Stimulated activated naive B cell treated with anti-CD40 and anti-IgM and Interleukin-4, amounts not matched to agents 10 μg/mL and 1 μg/mL and 100 μg/mL, for 72 hours (primary cell): ENCODE data around the gene GINS1.

Experiments used
- ATAC-seq, 2 donors: fragments of 150-1000 bp; cut with Tn5 transposase; replicated peaks; 2 replicates each; pipeline ENCODE4 v1.10.0; 2021; ENCODE audit warnings: moderate library complexity in 1 of 2
- DNase-seq: peaks from one replicate; pipeline ENCODE4 v3.0.0; 2021
- H3K27ac Mint-ChIP-seq: one replicate; pipeline ENCODE4 v1.8.0; 2022; ENCODE audit warnings: mild to moderate bottlenecking, mixed read lengths
- H3K27me3 Mint-ChIP-seq, 2 donors: one replicate each; pipeline ENCODE4 v1.8.0; 2022; ENCODE audit warnings: mixed read lengths in 2 of 2
- H3K36me3 Mint-ChIP-seq, 2 donors: one replicate each; pipeline ENCODE4 v1.8.0; 2022; ENCODE audit warnings: mixed read lengths in 2 of 2, mild to moderate bottlenecking in 1 of 2
- H3K4me1 Mint-ChIP-seq, 2 donors: one replicate each; pipeline ENCODE4 v1.8.0; 2022; ENCODE audit warnings: mixed read lengths in 2 of 2, mild to moderate bottlenecking in 1 of 2
- H3K4me3 Mint-ChIP-seq, 2 donors: one replicate each; pipeline ENCODE4 v1.8.0; 2022; ENCODE audit warnings: mild to moderate bottlenecking in 2 of 2, mixed read lengths in 2 of 2, moderate library complexity in 1 of 2
- H3K9me3 Mint-ChIP-seq, 2 donors: one replicate each; pipeline ENCODE4 v1.8.0; 2022; ENCODE audit warnings: mixed read lengths in 2 of 2, mild to moderate bottlenecking in 1 of 2

The GINS1 gene

DNA sequence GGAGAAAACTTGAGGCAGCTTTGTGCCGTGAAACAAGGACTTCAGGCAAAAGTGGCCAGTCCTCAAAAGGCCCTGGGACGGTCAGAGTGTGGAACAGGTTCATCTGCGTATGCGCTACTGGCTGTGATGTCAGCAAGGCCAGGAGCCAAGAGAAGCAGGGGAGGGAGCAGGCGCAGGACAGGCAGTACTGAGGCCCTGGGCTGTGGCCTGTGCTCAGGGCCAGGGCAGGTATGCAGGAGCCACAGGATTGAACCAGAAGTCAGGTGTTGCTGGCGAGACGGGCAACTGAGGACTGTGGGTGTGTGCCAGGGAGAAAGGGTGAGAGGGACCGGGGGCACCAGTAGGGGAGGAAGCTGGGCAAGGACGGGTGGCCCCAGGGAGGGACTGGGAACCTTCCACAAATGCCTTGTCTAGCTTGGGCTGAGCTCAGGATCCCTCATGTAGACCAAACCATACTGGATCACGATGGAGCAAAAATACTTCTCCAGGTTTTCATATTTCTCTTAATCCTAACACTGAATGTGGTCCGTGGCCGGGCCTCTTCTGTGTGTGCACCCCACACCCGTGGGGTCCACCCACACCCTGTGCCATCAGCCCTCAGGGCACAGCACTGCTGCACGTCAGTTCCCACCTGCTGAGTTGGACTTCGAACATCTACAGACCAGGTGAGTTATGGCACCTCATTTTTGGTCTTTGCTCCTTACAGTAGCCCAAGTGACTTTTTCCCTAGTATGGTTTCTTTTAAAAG, 46.9 kb downstream of the GINS1 start:
- Mint-ChIP-seq H3K27me3 (no peaks in the 10 kb centered on the region), H3K4me1 (no peaks in the 10 kb centered on the region), H3K9me3 (no peaks in the 10 kb centered on the region), H3K27ac (no peak overlapping the region), H3K4me3 (no peak overlapping the region), H3K36me3 (peaks cover 0 to 3% of the 10 kb centered on the region in 2 donors)
- no peak for ATAC-seq
- DNase-seq: no peak

GRCh38 chr20:25457886-25458680, 50.6 kb downstream of the GINS1 start:
- no peaks in the 10 kb centered on the region for H3K36me3 Mint-ChIP-seq
- ATAC-seq (no peak), DNase-seq (no peak)
- H3K4me3 Mint-ChIP-seq: no peak overlapping the region
- H3K4me1 Mint-ChIP-seq: peaks cover 3 to 6% of the 10 kb centered on the region in 2 donors
- no peaks in the 10 kb centered on the region for H3K9me3 Mint-ChIP-seq
- H3K27ac Mint-ChIP-seq: no peak overlapping the region
- peaks cover 0 to 7% of the 10 kb centered on the region in 2 donors for H3K27me3 Mint-ChIP-seq

DNA sequence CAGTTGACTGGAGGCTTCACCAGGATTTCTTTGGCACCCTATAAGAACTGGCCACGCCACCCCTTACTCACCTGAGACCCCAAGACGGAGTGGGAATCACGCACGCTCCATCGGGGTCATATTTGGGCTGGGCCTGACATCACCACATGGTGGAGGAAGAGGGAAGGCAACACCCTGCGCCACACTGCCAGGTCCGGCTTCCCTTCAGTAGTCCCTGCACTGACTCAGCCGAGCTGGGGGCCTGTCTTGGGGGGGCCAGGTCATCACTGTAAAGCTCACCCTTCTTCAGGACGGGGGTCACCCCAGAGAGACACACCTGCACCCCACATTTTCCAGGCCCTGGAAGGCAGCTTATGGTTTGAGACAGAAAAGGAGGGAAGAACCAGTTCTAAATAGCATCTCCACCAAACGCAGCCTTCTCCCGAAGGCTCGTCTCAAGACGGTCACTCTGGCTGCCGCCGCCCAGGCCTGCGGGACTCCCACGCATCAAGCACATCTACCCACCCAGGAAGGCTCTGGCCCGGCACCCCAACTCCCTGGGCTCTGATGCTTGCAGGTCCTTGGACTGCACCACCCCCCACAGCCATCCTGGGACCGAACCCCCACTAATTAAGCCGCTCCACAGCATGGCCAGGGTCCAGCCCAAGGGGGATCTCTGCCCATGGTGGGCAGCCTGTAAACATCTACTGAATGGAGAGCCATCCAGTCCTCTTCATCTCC, 51.8 kb downstream of the GINS1 start:
- Mint-ChIP-seq H3K4me1 (peaks cover 3 to 6% of the 10 kb centered on the region in 2 donors), H3K4me3 (no peak overlapping the region), H3K27ac (no peak overlapping the region), H3K27me3 (peaks cover 0 to 7% of the 10 kb centered on the region in 2 donors), H3K36me3 (no peaks in the 10 kb centered on the region), H3K9me3 (no peaks in the 10 kb centered on the region)
- no peak for ATAC-seq
- no peak for DNase-seq

DNA sequence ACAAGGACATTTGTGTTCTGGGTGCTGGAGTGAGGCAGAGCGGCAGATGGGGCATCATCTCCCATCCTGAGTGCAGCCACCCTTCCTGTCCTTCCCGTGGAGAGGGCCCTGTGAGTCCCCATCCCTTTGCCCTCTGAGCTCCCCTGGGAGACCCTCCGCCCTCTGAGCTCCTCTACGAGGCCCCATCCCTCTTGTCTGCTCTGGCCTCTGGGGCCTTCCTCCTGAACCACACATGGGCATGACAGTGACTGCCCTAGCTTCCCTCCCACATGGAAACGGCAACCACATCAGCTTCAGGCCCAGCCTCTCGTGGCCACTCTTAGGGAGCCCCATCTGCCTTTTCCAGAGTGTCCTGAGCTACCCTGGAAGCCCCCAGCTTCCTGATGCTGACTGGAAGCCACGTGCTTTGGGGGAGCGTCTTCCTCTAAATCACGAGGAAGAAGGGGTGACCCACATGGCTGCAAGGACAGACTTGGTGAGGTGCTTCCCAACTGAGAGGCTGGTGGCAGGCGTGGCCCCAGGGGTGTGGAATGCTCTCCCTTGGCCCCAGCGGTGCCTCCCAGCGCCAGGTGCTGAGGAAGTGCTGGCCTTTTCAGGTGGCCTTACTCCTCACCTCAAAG, 52.6 kb downstream of the GINS1 start:
- ATAC-seq (no peak), DNase-seq (no peak)
- Mint-ChIP-seq H3K4me3 (no peak overlapping the region), H3K36me3 (no peaks in the 10 kb centered on the region), H3K27ac (peak overlapping the region; percentile 6), H3K27me3 (peaks cover 0 to 7% of the 10 kb centered on the region in 2 donors), H3K9me3 (no peaks in the 10 kb centered on the region), H3K4me1 (peaks cover 3 to 6% of the 10 kb centered on the region in 2 donors)

DNA sequence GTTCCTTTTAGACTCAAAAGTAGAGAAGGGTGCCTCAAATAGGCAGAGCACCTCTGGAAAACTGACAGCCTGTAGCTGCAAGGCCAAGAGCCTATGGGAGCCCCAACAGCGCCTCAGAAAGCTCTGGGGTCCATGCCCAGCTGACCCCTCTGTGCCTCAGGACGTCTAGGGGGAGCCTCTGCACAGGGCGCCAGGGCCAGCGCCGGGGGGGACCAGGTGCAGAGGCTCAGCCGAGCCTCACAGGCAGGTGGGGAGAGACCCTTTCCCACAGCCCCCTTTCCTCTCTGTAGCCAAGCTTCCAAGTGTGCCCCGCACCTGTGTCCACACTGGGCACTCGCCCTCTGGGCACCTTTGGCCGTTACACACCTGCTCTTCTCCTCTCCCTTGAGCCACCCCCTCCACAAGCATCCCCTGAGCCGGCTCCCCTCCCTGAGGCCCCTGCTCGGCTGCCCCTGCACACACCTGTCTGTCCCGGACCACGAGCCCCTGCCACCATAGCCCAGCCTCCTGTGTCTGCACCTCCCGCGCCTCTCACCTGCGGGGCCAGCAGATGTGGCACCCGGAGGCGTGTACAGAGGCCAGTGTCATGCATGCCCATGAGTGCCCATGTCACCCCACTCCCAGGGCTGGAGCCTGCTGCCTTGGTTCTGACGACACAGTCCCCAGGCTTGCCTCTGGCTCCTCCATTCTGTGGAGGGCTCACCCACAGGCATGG, 53.2 kb downstream of the GINS1 start:
- DNase-seq (no peak), ATAC-seq (no peak)
- Mint-ChIP-seq H3K27ac (no peak overlapping the region), H3K4me1 (peaks cover 3 to 6% of the 10 kb centered on the region in 2 donors), H3K27me3 (peaks cover 0 to 7% of the 10 kb centered on the region in 2 donors), H3K9me3 (no peaks in the 10 kb centered on the region), H3K36me3 (no peaks in the 10 kb centered on the region), H3K4me3 (no peak overlapping the region)

- Mint-ChIP-seq H3K4me3 (no peak overlapping the region), H3K27ac (no peak overlapping the region), H3K9me3 (no peaks in the 10 kb centered on the region), H3K4me1 (peaks cover 3 to 6% of the 10 kb centered on the region in 2 donors), H3K27me3 (peaks cover 0 to 7% of the 10 kb centered on the region in 2 donors), H3K36me3 (no peaks in the 10 kb centered on the region)
- no peak for ATAC-seq
- no peak for DNase-seq
Measured at GRCh38 chr20:25461281-25461650, 53.8 kb downstream of the GINS1 start.

- H3K4me3 Mint-ChIP-seq: no peak overlapping the region
- no peak for DNase-seq
- no peak overlapping the region for H3K27ac Mint-ChIP-seq
- H3K27me3 Mint-ChIP-seq: peaks cover 0 to 7% of the 10 kb centered on the region in 2 donors
- no peaks in the 10 kb centered on the region for H3K9me3 Mint-ChIP-seq
- peaks cover 3 to 6% of the 10 kb centered on the region in 2 donors for H3K4me1 Mint-ChIP-seq
- H3K36me3 Mint-ChIP-seq: no peaks in the 10 kb centered on the region
- no peak for ATAC-seq
Measured at GRCh38 chr20:25461786-25462545, 54.5 kb downstream of the GINS1 start.

DNA sequence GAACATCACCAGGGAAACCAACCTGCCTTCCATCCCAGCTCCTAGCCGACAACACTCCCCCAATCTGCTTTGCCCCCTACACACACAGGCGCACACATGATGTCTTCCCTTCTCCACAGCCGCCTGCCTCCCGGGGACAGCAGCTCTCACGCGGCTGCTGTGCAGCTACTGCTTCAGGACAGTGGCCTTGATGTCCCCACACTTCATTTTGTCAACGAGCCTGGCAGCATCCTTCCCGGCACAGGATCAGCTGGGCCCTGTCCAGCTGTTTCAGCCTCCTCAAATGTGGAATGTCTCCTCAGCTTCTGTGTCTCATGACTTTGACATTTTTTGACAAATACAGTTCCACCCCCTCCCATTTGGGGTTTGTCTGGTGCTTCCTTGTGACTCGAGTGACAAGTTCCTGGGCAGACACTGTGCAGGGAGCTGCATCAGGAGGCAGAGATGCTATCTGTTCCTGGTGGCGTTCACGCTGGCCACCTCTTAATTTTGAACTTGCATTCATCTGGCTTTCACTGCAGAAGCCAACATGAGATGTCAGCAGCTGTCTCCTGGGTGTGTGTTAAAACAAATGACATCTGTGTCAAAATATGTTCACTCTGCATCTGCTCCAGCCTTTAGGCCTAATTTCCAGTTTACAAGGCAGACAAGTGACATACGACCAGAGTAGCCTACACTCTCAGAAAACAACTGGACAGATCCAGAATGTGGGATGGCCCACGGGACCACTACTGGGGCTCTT, 57.2 kb downstream of the GINS1 start:
- Mint-ChIP-seq H3K27me3 (peaks cover 2 to 13% of the 10 kb centered on the region in 2 donors), H3K9me3 (no peaks in the 10 kb centered on the region), H3K4me1 (peaks cover 3 to 6% of the 10 kb centered on the region in 2 donors), H3K36me3 (no peaks in the 10 kb centered on the region), H3K4me3 (no peak overlapping the region), H3K27ac (no peak overlapping the region)
- no peak for ATAC-seq
- DNase-seq: no peak

DNA sequence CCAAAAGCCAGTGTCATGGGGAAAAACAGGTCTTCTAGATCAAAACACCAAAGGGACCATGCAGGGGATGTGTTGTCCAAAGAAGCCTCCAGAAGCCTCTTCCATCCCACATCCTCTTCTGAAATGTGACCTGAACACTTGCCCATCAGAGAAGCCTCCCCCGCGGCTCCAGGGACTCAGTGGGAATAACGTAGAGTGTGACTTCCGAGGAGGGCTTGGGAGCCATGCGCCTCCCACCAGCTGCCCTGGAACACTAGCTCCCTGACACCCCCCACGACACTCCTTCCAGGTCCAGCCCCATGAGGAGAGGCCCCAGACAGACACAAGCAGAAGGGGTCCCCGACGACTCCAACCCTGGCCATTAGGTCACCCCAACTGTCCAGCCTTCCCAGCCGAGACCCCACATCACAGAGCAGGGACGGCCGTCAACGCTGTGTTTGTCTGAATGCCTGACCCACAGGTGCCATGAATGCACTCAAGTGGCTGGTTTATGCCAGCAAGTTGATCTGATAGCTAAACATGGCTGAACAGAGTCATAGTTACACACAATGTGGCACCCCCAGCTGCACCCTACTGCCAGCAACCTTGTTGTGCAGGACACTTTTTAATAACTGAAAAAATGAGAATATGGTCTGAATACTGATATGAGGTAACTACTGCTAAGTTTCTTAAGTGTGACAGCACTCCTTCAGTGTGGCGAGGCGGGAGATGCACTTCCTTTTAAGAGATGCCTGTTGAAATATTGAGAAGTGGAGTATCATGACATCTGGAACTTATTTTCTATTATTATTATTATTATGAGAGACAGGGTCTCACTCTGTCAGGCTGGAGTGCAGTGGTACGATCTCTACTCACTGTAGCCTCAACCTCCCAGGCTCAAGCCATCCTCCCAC, 58.0 kb downstream of the GINS1 start:
- DNase-seq: no peak
- peaks cover 6 to 7% of the 10 kb centered on the region in 2 donors for H3K4me1 Mint-ChIP-seq
- no peaks in the 10 kb centered on the region for H3K36me3 Mint-ChIP-seq
- H3K9me3 Mint-ChIP-seq: no peaks in the 10 kb centered on the region
- no peak overlapping the region for H3K27ac Mint-ChIP-seq
- H3K4me3 Mint-ChIP-seq: no peak overlapping the region
- H3K27me3 Mint-ChIP-seq: peaks cover 9 to 13% of the 10 kb centered on the region in 2 donors
- ATAC-seq: no peak

- Mint-ChIP-seq H3K4me1 (peaks cover 1 to 4% of the 10 kb centered on the region in 2 donors), H3K4me3 (no peak overlapping the region), H3K27ac (no peak overlapping the region), H3K9me3 (no peaks in the 10 kb centered on the region), H3K27me3 (peaks cover 9 to 13% of the 10 kb centered on the region in 2 donors), H3K36me3 (no peaks in the 10 kb centered on the region)
- no peak for ATAC-seq
- no peak for DNase-seq
Measured at GRCh38 chr20:25466846-25467245, 59.4 kb downstream of the GINS1 start.

DNA sequence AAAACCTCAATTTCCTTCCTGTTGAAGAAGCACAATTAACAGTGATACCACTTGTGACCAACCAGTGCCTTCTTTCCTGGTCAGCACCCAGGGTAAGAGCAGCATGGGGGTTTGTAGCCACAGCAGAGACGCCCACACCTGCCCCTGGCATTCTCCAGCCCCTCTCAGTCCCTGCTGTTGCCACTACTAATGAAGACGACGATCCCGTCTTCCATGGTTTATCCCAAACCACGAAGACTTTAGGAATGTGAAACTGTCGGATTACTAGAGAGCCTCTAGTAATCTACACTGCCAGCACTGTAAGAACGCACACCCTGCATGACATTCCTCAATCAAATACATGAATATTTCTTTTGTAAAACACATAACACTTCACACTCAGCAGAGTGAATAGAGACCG, 60.0 kb downstream of the GINS1 start:
- Mint-ChIP-seq H3K4me1 (peaks cover 0 to 4% of the 10 kb centered on the region in 2 donors), H3K27me3 (peaks cover 9 to 13% of the 10 kb centered on the region in 2 donors), H3K4me3 (no peak overlapping the region), H3K27ac (no peak overlapping the region), H3K9me3 (no peaks in the 10 kb centered on the region), H3K36me3 (no peaks in the 10 kb centered on the region)
- DNase-seq (no peak), ATAC-seq (no peak)
